Measurements from ENCODE around the gene MAGEC3.

- TF ChIP-seq POLR2A (IDR thresholded peaks at IDR 0.05) (no peak), CTCF (IDR thresholded peaks at IDR 0.05) (no peak)
These were observed 22.2 kb upstream of the MAGEC3 start for GRCh38 chrX:141815904-141816303.

All from body of pancreas (tissue), 4 donors.